ENCODE data around the gene PAX5.

PAX5 gene

DNA sequence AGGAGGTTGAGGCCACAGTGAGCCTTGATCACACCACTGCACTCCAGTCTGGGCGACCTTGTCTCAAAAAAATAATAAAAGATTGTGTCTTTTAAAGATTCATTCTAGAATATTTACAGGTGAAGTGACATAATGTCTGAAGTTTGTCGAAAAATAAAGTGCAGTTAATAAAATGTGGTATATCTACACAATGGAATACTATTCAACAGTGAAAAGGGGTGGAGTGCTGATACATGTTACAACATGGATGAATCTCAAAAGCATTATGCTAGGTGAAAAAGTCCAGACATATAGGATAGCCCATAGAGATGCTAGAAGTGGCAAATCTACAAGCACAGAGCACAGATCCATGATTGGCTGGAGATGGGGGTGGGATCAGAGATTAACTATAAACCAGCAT is 101.9 kb downstream of the PAX5 start:
- no peak for DNase-seq (ENCODE audit: low spot score)

DNA sequence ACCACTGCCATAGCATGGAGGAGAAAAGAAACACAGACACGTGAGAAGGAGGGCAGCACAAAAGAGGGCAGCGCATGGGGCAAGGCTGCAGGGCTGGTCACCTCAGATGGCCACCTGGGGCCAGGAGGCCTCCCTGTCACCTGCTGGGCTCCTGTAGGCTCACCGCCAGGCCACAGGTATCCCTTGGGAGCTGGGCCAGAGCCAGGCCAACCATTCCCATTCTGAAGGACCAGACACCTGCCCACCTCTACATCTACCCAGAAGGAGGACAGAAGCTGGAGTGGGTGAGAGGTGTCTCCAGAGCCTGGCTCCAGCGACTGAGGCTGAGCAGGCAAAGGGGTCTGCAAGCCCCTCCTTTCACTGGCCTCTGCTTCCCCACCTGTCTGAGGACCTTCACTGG is 103.1 kb downstream of the PAX5 start:
- no peak for DNase-seq (ENCODE audit: low spot score)

DNA sequence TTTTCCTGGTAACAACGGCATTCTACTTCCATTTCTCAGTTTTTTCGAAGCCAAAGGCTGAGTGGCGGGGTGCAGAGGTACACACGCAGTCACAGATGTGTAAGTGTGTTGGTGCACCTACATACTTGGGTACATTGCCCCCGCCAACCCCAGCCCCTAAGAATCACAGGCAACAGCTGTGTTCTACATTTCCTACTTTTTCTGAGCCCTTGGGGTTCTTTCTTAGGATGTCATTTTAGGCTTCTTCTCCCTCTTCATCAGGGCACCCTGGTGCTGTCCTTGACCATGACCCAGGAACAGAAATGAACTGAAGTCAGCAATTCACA is 104.8 kb downstream of the PAX5 start:
- no peak for DNase-seq (ENCODE audit: low spot score)

DNA sequence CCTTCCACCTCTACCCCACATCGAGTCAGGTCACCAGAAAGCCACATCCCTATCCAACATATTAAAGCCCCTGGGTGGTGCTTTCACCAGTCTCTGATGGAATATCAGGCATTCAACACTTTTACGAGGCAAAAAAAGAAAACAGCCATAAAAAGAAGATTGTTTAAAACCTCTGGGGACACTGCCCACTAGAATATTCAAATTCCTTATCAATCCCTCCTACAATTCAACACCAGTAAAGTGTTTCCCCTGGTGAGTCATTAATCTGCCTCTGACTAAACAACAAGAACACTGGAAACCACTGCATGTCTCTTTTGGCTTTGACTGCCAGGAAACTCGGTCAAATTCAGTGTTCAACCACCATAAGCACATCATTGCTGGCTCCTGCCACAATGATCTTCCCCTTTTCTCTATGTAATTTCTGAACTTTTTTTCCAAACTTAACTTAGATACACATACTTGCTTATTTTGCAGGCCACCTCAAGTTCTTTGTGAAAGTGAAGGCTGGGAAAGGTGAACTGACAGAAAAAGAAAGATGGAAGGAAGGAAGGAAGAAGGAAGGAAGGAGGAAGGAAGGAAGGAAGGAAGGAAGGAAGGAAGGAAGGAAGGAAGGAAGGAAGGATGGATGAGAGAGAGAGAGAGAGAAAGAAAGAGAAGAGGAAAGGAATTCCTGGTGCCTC is 105.3 kb downstream of the PAX5 start:
- DNase-seq (ENCODE audit: low spot score): no peak

DNA sequence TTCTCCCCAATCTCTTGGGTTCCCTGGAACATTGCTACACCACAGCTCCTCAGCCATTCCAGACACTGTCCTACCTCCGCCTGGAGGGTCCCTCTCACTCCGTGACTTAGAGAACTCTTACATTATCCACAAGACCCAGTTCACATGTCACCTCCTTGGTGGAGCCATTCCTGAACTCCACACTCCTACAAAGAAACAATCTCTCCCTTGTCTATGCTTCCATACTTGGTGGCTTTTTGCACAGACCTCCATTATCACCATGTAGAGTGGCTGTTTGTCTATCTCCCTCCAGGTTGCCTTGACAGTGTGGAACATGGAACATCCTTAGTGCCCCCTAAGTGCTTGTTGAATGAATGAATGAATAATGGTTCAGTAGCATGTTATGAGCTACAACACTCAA is 105.9 kb downstream of the PAX5 start:
- no peak for DNase-seq (ENCODE audit: low spot score)

DNA sequence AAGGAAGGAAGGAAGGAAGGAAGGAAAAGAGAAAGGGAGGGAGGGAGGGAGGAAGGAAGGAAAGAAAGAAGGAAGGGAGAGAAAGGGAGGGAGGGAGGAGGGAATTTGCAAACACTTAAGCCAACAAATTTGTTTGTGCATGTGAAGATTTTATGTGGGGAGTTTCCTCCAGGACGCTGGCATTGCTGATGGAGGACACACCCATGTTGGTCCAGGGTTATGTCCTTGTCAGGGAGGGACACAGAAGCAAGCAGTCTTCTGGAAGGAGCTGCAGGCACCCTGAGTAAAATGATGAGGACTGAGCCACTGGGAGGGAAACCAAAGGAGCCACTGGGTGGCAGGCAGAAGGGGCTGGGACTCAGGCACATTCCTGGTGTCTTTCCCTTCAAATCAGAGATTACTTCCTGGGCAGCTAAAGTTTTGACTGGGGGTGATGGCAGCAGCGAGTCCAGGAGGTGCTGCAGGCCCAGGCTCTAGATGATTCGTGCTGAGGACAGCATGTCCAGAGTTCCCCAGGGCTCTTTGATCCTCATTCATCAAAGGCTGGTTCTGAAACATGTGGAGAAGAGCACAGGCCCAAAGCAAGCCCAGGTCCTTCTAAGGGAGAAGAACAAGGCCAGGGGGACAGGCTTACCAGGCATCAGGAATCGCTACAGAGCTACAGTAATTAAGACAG is 109.2 kb downstream of the PAX5 start:
- DNase-seq (ENCODE audit: low spot score): no peak

DNA sequence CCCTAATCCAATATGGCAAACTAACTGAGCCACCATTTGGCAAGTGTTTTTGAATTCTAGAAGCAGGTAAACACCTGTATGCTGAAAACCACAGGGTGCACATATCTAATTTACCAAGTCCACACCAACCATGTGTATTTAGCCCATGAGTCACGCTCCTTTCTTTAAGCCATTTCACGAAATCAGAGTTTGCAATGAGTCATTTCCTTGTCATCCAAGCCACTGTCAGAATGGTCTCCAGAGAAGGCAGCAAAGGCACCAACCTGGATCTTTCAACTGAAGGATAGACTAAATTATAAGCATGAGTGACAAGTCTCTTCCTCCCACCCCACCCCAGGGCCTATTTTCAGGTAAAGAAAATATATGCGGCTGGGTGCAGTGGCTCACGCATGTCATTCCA is 110.0 kb downstream of the PAX5 start:
- no peak for DNase-seq (ENCODE audit: low spot score)

DNA sequence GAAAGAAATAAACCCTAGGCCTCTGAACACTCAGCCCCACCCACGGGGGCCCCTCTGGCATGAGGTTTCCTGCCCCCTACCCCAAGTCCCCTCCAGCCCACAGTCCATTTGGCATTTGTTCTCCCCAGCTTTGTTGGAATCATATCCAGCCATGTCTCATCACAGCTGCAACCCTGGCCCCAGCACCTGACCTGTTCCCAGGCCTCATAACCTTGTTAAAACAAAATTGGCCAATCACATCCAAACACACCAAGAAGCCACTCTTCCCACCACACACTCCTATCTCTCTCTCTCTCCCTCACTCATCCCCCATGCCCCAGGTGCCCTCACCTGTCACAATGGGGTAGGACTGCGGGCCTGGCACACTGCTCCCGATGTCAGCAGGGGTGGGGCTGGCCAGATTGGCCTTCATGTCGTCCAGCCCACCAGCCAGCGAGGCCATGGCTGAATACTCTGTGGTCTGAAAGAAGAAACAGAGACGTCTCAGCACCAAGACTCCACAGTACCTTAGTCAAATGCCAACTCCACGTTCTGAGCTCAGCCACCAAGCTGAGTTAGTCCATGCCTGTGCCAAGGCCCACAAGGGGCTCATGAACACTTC is 110.9 kb downstream of the PAX5 start:
- no peak for DNase-seq (ENCODE audit: low spot score)

DNA sequence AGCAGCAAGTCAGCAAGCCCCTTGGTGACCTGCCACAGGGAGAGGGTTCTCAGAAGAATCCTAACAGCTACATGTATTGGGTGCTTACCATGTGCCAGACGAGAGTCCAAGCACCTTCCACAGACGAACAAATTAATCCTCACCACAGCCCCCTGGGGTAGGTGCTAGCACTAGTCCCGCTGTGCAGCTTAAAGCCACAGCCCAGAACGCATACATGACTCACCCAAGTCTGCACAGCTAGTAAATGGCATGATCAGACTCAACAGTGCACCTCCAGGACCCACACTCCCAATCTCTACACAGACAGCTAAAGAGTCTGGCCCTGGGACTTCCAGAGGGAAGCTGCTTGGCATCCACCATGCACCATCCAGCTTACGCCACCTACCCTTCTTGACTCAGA is 111.5 kb downstream of the PAX5 start:
- no peak for DNase-seq (ENCODE audit: low spot score)

DNA sequence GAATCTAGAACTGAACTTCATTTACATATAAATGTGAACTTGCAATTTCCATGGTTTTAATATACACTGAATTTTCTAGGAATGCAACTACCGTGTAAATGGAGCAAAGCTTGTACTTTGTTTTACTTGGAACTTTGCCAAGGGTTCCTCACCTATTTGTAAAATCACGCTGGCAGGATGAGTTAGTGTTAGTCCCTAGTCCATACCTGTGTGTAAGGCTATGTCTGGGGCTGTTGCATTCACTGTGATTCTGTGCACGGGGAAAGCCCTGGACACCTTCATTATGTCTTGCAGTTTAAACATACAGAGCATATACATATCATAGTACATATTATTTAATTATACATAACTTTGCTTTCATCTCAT is 119.9 kb downstream of the PAX5 start:
- no peak for DNase-seq (ENCODE audit: low spot score)

DNA sequence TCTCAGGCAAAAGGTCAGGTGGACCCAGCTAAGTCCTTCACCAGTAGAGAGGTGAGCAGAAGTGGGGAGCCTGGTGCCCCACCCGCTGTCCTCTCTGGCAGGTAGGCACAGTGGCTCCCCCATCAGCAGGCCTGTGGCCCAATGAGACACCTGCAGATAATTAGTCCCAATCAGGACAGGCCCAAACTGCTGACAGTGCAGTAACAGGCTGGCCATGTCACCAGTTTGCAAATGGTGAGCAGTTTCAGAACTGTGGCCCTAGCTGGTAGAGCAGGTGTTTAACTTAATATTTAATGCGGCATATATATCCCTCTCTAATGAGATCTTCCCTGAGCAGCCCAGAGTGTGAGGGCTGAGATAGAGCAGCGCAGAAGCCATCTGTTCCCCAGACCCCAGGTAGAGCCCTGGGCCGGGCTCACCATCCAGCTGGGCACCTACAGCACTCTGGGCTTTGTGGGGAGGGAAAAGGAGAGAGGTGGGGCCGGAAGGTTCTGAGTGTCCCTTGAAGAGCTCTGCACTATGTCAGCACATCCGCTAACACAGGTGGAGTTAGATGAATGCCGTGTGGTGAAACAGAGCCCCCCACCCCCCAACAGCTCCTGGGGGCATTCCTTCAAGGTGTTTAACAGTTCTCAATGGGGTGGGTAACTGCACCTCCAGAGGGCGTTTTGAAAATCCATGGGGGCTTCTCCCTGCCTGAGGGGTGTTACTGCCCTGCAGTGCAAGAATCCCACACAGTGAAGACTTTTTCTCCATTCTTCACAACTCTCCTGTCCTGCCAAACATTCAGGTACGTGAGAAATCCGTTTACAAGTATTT is 120.5 kb downstream of the PAX5 start:
- no peak for DNase-seq (ENCODE audit: low spot score)

DNA sequence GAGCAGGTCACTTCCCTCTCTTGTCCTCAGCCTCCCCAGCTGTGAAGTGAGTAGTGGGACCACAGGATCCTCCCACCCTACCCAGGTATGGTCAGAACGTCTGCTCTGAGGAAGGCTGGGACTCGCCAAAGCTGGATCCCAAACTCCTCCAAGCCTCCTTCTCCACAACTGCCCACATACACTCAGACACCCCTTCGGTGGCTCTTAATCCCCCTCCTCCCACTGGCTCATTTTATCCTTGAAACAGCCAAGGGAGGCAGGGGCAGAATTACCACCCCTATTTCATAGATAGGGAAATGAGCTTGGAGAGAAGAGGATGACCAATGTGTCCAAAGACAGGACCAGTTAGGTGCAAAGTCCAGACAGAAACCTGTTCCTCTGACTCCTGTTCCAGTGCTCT is 121.4 kb downstream of the PAX5 start:
- DNase-seq (ENCODE audit: low spot score): no peak

DNA sequence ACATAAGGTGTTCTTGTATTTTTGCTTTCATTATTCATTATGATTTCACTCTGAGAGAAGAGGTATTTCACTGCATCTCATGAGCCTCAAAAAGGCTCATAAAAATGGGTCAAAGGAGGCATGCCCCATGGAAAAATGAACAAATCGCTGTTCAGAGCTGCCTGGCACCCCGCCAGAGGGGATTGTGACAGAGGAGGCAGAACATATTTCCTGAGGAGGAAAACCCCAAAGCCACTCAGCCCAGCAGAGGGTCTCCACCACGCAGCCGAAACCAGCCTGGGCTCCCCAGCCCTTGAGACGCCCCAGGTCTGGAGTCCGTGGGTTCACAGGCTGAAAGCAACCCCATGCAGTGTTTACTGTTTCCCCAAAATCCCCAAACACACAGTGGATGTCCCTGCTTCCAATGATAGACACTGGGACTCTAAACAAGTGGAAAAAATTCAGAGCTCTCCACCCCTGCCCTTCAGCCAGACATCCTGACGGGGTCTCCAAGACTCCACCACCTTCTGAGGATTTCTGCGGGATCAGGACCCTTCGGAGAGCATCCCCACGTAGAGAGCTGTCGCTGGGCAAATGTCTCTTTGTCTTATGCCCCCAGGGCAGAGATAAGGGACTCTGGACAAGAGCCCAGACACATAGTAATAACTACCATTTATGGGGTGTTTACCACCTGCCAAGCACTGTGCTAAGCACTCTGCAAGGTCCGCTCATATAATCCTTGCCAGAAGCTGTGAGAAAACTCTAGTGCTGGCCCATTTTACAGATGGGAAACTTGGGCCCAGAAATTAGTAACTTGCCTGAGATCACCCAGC is 122.3 kb downstream of the PAX5 start:
- no peak for DNase-seq (ENCODE audit: low spot score)

DNA sequence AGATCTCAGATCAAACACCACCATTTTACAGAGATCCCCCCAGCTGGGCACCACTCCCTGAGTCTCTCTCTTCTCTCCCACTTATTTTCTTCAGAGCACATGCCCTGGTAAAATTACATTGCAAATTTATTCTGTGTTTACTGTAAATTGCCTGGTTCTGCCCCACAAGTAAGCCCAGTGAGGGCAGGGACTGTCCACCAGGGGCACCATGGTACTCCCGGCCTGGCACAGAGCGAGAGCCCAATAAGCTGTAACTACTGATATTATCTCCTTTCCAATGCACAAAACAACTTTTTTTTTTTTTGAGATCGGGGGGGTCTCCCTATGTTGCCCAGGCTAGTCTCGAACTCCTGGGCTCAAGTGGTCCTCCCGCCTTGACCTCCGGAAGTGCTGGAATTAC is 123.0 kb downstream of the PAX5 start:
- no peak for DNase-seq (ENCODE audit: low spot score)

DNA sequence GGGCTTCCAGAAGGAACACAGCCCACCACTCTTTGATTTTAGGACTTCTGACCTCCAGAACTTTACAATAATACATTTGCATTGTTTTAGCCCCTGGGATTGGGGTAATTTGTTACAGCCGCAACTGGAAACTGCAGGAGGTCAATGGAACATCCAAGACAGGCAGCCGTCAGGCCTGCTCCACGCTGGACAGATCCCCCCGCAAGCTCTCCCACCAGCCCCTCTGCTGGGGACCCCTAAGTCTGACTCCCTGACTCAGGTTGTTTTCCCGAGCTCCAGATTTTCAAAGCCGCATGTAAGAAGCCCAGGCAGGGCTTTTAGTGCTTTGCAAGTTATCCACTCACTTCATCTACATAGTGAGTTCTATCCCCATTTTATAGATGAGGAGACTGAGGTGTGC is 127.6 kb downstream of the PAX5 start:
- DNase-seq (ENCODE audit: low spot score): no peak

DNA sequence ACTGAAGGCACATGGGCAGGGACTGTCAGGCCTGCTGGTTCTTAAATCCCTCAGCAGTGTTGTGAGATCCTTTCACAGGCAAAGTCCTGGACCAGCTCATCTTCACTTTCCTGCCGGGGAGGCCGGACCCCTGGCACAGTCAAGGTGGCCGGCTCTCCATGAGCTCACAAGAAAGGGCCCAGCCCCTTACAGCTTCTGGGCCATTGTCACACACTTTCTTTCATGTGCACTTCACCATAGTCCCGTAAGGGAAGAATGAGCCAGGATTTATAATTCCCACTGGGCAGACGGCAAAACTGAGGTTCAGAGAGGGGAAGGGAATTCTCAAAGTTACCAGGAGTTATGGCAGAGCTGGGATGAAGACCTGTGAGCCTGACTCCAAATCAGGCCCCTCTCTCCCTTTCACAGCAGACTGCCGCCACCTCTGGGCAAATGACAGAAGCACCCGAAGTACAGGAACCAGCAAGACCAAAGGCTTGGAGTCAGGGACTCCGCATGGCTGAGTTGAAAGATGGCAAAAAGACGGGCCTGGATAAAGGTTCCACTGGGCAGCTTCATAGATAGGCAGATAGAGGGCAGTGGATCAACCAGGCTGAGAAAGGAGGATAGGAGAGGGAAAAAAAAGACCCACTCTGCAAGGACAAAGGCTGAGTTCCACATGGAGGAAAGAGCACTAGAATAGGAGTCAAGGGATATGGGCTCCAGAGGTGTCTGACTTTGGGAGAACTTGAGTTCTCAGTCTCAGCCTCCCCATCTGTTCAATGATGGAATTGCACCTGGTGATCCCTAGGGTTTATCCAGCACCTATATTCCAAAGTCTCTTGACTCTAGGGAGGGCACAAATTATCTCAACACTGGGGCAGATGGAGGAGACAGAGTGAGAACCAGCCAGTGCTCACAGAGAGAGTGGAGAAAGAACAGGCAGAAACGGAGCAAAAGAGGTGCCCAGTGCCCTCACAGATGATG is 128.7 kb downstream of the PAX5 start:
- DNase-seq (ENCODE audit: low spot score): no peak

DNA sequence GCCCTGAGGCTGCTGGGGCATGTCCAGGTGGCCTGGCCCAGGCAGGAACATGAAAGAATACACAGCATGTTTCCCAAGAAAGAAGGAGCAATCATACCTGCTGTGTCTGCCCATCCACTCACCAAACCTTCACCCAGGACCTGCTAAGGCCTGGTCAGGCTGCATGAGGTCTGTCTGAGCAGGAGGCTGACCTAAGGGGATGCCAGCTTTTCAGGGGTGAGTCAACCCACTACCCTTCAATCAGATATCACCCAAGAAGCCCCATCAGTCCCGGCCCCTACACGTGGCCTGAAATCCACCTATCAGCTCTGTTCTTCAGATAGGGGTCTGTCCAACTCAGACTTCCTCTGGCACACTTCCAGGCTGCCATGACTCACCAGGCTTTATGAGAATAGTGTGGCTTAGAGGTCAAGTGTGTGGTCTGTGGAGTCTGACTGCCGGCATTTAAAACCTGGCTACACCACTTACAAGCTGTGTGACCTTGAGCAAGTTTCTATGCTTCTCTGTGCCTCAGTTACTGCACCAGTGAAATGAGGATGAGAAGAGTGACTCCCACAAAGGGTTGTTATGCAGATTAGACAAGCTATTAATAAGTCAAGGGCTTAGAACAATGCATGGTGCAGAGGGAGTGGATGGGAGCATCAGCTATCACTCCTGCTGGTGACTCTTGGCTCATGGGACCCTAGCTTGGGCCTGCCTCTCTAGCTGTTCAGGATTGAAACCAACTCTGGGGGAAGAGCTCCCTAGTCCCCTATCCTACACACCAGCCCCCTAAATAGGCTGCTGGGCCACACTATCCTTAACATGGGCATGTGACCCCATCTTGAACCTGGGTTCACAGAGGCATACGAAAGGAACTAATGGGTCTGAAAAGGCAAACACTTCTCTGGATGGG is 130.3 kb downstream of the PAX5 start:
- DNase-seq (ENCODE audit: low spot score): no peak

DNA sequence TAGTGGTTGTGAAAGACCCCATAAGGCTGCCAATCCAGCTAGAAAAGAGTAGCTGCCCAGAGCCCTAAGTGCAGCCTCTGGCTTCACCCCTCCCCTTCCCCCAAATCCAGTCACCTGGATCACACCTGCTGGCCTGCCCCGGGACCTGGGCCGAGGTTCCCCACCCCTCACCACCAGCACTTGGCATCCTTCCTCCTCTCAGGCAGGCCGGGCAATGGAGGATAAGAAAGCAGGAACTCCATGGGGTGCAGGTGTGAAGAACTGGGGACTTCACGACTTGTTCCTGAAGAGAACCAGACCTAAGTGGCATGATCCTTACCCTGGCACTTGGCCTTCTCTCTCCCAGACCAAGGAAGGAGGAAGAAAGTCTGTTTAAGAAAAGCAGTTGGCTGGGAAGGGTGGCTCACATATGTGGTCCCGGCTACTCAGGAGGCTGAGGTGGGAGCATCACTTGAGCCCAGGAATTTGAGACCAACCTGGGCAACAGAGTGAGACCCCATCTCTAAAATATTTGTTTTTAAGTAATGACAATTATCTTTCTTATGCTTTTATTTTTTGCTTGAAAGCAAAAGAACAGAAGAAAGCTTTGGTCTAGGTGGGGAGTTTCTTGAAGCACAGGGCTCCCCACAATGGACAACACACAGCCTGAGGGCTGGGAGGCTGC is 131.1 kb downstream of the PAX5 start:
- DNase-seq (ENCODE audit: low spot score): no peak

DNA sequence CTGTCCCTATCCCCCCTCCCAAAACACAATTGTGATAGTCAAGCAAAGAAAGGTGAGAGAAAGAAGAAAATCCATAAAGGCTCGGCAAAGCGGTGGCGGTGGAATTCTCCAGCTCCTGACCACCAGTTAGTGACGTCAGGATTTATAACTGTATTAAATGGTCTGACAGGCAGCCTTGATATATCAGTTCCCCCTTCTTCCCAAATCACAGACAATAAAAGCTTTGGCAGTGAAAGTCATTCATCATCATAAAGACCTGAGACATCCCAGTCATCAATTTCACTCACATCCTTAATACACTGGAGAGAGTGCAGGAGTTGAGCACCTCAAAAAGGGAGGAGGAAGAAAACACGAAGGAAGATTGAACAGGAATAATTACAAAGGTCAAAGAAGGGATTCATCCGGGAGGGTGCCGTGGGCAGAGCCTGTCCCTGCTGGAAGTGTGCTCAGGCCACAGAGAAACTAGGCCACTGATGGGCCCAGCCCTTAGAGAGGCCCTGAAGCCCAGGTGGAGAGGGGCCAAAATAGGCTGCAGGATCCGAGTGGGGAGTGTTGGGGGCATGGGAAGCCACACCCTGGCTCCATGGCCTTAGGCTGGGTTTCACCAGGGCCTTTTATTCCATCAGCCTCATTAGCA is 131.9 kb downstream of the PAX5 start:
- DNase-seq (ENCODE audit: low spot score): no peak
